Measurements from ENCODE around the gene XRCC1.
"Not testable (repeated sequence)": the region's sequence is repeated elsewhere in the genome, so short reads cannot be mapped to it uniquely, and the experiment has no call there.

The XRCC1 gene

DNA sequence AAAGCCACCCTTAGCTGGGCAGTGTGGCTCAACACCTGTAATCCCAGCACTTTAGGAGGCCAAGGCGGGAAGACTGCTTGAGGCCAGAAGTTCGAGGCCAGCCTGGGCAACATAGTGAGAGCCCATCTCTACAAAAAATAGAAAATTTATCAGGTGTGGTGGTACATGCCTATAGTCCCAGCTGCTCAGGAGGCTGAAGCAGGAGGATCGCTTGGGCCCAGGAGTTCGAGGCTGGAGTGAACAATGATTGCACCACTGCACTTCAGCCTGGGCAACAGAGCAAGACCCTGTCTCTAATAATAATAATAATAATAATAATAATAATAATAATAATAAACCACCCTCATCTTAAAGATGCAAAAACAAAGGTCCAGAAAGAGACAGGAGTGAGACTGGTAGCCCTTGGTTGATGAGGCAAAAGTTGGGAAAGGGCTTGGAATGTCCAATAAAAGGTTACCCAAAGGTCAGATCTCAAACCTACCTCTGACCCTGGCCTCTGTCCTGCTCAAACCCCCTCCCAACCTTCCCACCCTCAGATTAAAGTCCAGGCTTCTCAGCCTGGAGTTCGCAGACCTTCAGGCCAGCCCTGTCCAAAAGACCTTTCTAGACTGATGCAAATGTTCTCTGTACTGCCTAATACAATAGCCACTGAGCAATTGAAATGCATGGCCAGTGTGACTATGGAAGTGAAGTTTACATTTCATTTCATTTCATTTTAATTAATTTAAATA is 33.2 kb downstream of the XRCC1 start:
- no peak for DNase-seq

DNA sequence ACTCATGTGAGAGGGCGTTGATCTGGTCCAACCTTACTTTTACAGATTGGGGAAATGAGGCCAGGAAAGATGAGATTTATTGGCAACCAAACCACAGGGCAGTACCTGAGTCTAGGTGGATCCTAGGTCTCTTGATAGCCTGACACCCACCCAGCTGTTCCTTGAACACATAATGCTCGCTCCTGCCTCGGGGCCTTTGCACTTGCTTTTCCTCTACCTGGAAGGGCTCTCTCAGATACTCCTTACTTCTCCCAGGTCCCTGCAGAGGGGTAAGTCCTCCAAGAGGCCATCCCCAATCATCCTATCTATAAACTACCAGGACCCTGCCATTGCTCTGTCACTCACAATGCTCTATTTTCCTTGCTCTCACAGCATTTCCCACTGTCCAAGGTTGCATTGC is 34.9 kb downstream of the XRCC1 start:
- no peak for DNase-seq

DNA sequence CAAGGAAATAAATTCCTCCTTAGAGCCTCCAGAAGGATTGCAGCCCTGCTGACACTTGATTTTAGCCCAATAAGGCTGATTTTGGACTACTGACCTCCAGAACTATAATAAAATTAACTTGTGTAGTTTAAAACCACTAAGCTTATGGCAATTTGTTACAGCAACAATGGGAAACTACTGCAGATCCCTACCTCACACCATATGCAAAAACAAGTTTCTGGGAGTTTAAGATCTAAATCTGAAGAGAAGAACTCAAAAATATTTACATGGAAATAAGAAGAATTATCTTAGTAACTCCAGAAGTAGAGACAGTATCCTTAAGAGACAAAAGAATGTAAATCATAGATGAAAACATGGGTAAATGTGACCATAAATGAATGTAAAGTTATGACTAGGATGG is 36.4 kb downstream of the XRCC1 start:
- no peak for DNase-seq

DNA sequence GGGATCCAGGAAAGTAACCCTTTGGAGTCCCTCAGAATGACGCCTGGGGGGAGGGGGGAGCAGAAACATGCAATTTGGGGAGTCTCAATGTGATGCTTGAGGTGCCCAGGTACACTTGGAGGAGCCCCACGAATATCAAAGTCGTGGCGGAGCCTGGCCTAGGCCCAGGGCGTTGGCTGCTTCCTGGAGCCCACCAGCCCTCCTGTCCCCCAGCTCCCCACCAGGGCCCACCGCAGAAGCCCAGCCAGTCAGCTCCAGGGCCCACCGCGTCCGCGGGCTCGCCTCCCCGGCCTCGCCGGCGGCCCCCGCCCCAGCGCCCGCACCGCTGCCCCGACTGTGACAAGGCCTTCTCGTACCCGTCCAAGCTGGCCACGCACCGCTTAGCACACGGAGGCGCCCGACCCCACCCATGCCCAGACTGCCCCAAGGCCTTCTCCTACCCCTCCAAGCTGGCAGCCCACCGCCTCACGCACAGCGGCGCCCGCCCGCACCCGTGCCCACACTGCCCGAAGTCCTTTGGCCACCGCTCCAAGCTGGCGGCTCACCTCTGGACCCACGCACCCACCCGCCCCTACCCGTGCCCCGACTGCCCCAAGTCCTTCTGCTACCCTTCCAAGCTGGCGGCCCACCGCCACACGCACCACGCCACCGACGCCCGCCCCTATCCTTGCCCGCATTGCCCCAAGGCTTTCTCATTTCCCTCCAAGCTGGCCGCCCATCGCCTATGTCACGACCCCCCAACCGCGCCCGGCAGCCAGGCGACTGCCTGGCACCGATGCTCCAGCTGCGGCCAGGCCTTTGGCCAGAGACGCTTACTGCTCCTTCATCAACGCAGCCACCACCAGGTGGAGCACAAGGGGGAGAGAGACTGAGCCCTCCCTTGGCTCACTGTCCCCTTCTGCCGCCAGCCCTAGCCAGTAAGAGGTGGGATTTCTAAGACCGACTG is 40.2 kb downstream of the XRCC1 start:
- no peak for DNase-seq

DNA sequence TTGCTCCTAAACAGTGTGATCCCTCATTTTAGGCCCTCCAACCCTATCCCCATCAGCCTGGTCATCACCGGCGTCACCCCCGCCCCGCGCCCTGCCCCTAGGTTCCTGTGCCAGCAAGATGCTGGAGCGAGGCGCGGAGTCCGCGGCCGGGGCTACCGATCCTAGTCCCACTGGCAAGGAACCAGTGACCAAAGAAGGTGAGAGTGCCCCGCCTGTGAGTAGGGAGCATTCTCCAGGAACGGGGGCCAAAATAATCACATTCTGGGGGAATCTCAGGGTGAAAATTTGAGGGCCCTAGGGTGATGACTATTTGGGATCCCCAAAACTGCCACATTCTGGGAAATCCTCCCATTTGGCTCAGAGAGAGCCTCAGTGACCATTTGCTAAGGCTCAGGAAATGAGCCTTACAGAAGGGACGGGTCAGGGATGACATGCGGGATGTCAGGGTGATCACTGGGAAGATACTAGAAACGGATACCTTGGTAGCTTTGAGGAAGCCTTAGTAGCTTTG is 41.0 kb downstream of the XRCC1 start:
- no peak for DNase-seq

DNA sequence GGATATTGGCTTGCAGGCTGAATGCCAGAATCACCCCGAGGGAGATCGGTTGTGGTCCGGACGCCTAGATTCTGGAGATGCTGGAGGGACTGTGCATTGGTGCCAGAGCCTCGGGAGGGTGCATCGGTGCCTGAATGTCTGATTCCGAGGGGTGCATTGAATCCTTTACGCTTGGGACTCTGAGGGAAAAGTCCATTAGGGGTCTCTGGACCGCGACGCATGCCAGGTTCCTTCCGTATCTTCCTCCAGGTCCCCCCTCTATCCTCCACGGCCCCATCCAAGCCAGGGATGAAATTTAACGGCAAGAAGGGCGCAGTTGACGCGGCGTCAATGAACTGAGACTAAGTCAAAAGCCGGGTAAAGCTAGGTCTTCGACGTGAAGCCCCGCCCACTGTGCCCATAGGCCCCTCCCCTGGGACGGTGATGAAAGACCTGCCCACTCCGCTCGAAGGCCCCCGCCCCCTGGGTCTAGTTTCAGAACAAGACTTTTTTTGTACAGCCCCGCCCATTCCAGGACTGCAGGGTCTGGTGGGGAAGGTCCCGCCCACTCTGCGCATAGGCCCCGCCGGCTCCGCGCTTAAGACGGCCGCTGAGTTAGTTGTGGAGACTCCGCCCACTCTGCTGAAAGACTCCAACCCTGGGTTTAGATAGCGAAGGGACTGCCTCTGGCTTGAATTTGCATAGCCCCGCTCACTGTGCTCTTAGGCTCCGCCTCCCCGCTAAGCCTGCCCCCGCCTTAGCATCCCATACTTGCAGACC is 41.6 kb downstream of the XRCC1 start:
- DNase-seq = peak; percentile 98

DNA sequence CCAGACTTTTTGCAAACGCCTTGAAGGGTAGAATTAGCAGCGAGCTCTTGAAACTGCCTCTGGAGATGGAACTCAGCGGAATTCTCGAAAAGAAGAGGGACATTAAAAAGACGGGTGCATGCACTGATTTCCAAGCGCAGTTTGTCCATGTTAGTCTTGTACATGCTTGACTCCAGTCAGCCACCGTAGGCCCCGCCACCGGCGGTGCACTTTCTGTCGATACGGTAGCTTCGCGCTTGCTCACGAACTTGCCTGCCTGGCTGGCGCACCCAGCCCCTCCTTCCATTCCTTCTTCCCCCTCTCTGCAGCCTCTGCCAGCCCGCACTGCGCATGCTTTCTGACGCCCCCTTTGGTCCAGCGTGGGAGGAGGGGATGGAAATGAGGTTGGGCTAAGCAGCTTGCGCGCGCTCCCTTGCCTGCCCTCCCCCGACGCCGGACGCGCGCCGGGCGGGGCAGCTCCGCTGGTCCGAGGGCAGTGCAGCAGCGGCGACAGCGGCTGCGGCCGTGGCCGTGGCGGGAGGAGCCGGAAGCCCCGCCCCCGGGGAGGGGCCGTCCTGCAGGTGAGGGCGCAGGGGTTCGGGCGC is 42.3 kb downstream of the XRCC1 start, which contains the start of gene ZNF575:
ZNF575 (plus strand) TSS at position 227 of the 584 bp plus-strand sequence. CDS start 1,235 bp downstream, outside the sequence.
- peak; percentile 87 for DNase-seq

DNA sequence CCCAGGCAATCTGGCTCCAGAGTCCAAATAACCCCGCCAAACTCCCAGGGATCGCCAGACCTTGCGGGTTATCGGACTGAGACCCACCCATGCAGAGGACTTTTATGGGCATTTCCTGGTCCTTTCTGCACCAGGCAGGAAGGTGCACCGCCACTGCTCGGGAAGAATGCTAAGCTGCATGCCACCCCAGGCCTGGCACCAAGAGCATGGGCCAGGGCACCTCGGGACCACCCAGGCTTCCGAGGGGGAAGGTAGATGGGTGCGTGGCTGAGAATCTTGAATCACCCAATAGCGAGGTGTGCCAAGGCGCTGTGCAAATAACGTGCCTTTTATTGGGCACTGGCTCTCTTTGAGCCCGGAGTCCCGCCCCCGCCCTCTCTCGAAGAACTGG is 42.8 kb downstream of the XRCC1 start:
- DNase-seq = peak; percentile 53

DNA sequence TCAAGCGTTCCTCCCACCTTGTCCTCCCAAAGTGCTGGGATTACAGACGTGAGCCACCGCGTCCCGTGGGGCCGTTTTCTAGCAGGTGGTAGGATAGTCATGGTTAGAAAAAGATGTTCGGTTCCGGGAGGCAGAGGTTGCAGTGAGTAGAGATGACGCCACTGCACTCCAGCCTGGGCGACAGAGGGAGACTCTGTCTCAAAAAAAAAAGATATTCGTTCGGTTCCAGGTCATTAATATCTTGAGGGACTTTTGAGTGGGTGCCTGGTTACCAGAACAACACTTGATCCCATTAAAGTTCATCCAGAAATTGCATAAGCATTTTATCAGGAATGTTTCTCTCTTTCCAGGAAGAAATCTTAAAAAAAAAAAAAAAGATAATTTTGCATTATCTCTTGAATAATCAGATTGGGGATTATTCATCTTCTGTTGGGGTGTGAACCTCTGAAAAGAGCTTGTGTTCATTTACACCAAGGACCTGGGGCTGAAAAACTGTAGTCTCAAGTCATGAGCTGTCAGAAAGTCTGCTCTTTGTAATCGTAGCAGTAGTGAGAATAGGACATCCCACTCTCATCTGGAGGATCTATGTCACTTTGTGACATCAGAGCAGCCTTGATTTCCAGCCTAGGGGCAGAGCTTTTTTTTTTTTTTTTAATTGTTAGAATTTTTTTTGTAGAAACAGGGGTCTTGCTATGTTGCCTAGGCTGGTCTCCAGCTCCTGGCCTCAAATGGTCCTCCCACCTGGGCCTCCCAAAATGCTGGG is 47.3 kb downstream of the XRCC1 start:
- DNase-seq = peak; percentile 70

DNA sequence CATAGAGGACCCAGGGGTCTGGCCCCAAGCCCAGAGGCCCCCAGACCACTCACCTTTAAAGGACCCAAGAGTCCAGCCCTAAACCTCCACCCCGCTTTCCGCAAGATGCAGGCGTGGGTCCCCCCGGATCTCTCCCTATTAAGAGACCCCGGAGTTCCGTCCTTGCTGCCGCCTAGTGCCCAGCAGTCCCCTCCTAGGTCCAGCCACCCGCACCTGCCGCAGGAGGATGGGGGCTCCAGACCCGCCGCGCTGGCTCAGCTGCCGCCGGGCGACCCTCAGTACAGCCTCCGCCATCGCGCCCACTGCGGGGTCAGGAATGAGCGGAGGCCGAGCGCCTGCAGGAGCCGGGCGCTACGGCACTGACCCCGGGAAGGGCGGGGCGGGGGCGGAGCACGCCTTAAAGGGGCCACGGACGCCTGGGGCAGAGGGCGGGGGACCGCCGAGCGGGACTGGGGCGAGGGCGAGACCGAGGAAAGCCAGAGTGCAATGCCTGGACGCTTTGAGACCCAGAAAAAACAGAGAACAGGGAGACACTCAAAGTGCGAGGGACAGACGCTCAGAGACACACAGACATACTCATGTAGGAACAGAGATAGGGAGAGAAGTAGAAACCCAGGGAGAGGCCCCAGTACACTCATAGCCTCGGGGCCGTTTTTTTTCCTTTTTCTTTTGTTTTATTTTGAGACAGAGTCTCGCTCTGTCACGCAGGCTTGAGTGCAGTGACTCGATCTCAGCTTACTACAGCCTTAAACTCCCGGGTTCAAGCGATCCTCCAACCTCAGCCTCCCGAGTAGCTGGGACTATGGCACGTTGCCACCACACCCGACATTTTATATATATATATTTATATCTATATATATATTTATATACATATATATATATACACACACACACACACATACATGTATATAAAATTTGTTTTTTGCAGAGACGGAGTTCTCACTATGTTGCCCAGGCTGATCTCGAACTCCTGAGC is 48.2 kb downstream of the XRCC1 start, which contains the start of gene ETHE1:
ETHE1 (minus strand) TSS at position 318 of the 976 bp plus-strand sequence; CDS start at position 294, 24 bp downstream.
- DNase-seq = no peak

DNA sequence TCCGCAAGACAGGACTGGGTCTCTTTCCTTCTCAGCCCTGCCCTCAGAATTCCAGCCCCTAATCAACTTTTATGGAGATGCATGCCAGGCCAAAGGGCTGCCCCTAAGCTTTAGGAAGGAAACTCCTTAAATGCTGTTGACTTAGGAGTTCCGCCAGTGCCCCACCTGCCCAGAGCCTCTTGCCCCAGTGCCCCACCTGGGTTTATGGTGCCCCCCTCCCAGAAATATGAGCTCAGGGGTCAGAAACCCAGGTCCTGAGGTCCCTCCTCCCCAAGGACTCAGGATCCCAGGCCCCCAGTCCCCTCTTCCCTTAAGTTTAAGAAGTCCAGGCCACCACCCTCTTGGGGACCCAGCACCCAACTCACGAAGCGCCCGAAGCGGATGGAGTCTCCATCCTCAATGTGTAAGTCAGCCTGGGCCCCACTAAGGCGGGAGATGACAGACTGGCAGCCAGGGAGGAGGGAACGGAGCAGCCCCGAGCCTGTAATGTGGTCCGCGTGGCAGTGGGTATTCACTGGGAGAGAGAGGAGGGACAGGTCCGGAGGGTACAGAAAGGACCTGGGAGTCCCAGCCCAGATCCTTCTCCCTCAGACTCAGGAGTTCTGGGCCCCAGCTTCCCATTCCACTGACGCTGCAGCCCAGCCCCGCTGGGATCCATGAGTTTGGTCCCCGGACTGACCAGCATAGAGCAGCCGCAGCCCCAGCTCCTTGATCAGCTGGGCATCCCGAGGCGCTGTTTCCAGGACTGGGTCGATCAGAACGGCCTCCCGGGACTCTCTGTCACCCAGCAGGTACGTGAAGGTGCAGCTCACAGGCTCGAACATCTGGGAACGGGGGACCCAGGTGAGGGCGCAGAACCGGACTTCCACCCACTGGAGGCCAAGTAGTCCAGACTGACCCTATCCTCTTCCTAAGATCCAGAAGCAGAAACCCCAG is 49.2 kb downstream of the XRCC1 start:
- DNase-seq = no peak

DNA sequence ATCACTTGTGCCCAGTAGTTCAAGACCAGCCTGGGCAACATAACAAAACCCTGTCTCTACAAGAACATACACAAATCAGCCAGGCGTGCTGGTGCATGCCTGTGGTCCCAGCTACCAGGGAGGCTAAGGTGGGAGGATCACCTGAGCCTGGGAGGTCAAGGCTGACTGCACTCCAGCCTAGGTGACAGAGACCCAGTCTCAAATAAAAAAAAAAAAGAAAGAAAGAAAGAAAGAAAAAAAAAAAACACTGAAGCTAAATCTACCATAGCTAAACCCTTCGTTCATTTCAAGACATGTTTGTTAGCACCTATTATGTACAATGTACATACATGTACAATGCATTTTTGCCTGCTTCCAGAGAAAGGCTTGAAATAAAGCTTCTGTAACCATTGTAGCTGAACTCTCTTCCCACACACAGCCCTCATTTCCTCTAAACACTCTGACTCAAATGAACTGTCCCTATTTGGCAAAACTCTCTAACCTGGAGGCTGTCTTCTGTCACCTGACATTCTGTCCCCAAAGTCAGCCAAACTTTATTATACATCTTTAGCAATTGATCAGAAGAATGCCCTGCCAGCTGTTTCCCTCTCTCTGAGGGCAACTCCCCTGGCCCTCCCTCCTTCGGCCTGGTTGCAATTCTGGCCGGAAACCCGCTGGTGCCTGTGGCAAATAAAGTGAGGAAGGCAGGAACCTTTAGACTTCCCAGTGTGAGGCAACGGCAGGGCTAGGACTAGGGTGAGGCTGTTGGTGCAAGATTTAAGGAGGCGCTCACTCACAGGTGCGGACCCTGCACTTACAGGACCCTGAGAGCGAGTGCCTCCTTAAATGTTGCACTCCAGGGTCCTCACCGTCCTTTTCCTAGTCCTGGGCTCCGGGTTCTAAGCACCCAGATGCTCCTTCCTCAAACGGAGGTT is 50.1 kb downstream of the XRCC1 start:
- DNase-seq = peak; percentile 19

DNA sequence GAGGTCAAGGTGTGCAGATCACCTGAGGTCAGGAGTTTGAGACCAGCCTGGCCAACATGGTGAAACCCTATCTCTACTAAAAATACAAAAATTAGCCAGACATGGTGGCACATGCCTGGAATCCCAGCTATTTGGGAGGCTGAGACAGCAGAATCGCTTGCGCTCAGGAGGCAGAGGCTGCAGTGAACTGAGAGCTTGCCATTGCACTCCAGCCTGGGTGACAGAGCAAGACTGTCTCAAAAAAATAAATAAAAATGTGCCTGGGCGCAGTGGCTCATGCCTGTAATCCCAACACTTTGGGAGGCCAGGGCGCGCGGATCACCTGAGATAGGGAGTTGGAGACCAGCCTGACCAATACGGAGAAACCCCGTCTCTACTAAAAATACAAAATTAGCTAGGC is 51.6 kb downstream of the XRCC1 start:
- DNase-seq = not testable (repeated sequence)

DNA sequence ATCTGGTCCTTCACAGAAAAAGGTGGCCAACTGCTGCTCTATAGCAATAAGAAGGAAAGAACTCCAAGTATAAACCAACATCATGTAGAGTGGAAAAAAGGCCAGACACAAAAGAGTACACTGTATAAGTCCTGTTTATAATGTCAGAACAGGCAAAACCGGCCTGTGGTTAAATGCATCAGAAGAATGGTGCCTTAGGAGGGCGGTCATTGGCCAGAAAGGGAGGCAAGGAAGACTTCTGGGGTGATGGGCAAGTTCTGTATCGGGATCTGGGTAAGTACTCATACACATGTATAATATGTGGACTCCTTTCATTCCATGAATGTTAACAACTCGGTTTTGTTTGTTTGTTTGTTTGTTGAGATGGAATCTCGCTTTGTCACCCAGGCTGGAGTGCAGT is 52.4 kb downstream of the XRCC1 start:
- DNase-seq = no peak

DNA sequence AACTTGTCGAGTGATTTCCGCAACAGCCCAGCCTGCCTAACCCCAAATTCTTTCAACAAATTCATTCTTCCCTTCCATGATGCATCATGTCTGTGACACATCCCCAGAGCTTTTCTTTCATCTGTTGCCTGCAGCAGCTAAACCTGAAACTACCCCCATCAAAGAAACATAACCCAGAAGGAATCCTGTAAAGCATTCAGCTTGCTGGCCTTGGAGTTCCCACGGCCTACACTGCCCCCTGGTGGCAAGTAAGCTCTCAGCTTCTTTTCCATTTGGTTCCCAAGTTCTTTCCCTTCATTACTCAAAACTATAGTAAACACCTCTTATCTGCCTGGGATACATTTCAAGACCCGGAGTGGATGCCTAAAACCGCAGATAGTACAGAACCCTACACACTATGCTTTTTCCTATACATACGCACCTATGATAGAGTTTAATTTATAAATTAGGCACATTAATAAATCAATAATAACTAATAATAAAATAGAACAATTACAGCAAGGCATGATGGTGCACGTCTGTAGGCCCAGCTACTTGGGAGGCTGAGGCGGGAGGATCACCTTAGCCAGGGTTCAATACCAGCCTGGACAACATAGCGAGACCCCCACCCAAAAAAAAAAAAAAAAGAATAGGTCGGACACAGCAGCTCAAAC is 55.8 kb downstream of the XRCC1 start:
- peak; percentile 56 for DNase-seq

DNA sequence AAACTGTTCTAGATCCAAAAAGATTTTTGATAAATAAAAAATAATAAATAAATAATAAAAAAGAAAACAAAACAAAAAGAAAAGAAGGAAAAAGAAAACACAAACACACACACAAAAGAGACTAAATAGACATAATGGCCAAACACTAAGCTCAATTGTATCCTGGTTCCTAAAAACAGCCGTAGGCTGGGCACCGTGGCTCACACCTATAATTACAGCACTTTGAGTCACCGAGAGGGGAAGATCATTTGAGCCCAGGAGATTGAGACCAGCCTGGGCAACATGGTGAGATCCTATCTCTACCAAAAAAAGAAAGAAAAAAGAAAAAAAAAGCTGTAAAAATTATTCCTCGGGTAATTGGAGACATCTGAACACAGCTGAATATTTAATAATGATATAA is 57.3 kb downstream of the XRCC1 start:
- DNase-seq = no peak

DNA sequence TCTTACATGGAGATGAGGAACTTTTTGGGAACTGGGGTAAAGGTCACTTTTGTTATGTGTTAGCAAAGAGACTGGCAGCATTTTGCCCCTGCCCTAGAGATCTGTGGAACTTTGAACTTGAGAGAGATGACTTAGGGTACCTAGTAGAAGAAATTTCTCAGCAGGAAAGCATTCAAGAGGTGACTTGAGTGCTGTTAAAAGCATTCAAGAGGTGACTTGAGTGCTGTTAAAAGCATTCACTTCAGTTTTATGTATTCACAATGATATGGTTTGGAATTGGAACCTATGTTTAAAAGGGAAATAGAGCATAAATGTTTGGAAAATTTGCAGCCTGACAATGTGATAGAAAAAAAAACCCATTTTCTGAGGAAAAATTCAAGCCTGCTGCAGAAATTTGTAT is 62.9 kb downstream of the XRCC1 start:
- DNase-seq = not testable (repeated sequence)

DNA sequence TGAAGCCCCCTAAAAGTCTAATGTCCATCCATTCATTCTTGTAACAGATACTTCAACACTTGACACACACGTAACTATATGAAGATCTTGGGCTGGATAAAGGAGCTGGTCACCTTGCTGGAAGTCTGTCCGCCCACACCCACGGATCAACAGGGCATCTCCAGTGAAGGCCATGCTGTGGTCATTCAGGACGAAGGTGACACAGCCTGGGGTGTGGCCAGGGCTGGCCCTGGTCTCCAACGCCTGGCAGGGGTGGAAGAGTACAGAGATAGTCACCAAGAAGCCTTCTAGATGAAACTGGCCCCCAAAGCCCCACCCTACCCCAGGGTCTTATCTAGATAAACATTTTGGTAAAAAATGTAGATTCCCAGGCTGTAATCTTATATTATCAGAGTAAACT is 64.0 kb downstream of the XRCC1 start:
- no peak for DNase-seq
